GM19438 (cell line): ENCODE measurements around the gene MMEL1.
"Not testable (repeated sequence)": the region's sequence is repeated elsewhere in the genome, so short reads cannot be mapped to it uniquely, and the experiment has no call there.

Experiments
- ATAC-seq: cut with Tn5 transposase; IDR thresholded peaks from one replicate; pipeline ENCODE4 v1.9.1; 2021; ENCODE audit warnings: low read depth; ENCODE audit not compliant: unreplicated experiment

The MMEL1 gene

GRCh38 chr1:2575801-2576663 is 56.8 kb downstream of the MMEL1 start:
- ATAC-seq: no peak

GRCh38 chr1:2574350-2574749 is 58.5 kb downstream of the MMEL1 start:
- no peak for ATAC-seq

- ATAC-seq: no peak
Observed at GRCh38 chr1:2573250-2573920, 59.4 kb downstream of the MMEL1 start.

GRCh38 chr1:2571348-2571747 is 61.5 kb downstream of the MMEL1 start:
- no peak for ATAC-seq

GRCh38 chr1:2570332-2570731 is 62.5 kb downstream of the MMEL1 start:
- no peak for ATAC-seq

- not testable (repeated sequence) for ATAC-seq
Observed at GRCh38 chr1:2569703-2570102, 63.1 kb downstream of the MMEL1 start.

GRCh38 chr1:2569060-2569459 is 63.8 kb downstream of the MMEL1 start:
- no peak for ATAC-seq

- ATAC-seq: not testable (repeated sequence)
Observed at GRCh38 chr1:2568187-2568816, 64.5 kb downstream of the MMEL1 start.

GRCh38 chr1:2567083-2567679 is 65.6 kb downstream of the MMEL1 start:
- ATAC-seq: no peak

- ATAC-seq: no peak
Observed at GRCh38 chr1:2566101-2567045, 66.4 kb downstream of the MMEL1 start.

- ATAC-seq: no peak
Observed at GRCh38 chr1:2564815-2565374, 67.9 kb downstream of the MMEL1 start.

- no peak for ATAC-seq
Observed at GRCh38 chr1:2564006-2564814, 68.6 kb downstream of the MMEL1 start.

- ATAC-seq: no peak
Observed at GRCh38 chr1:2563205-2563604, 69.6 kb downstream of the MMEL1 start.

GRCh38 chr1:2561898-2562895 is 70.6 kb downstream of the MMEL1 start:
- no peak for ATAC-seq

- no peak for ATAC-seq
Observed at GRCh38 chr1:2561446-2561845, 71.4 kb downstream of the MMEL1 start.

- no peak for ATAC-seq
Observed at GRCh38 chr1:2560299-2561073, 72.3 kb downstream of the MMEL1 start.
